Smooth muscle cell (in vitro differentiated cells): ENCODE measurements around the gene DYNLT1. TPM values are rescaled to one million over a fixed set of nuclear protein-coding genes. Genes with fewer than 3 reads are reported as not detected.
"Not testable (repeated sequence)": the region's sequence is repeated elsewhere in the genome, so short reads cannot be mapped to it uniquely, and the experiment has no call there.

Experiments used
- DNase-seq: peaks from one replicate; lab custom pipeline; 2025; ENCODE audit not compliant: unreplicated experiment; lab: John Stamatoyannopoulos, UW
- H2AFZ ChIP-seq: fragments of 200-600 bp; sonication (generic); 2 replicates; pipeline ENCODE4 v1.6.0; 2016; ENCODE audit warnings: antibody characterized with exemption, low read depth, mild to moderate bottlenecking
- H3F3A ChIP-seq: fragments of 200-600 bp; sonication (generic); 2 replicates; pipeline ENCODE4 v1.6.0; 2017; ENCODE audit warnings: antibody characterized with exemption, low read depth
- H3K27ac ChIP-seq: fragments of 200-600 bp; sonication (generic); 2 replicates; pipeline ENCODE4 v1.5.1; 2016; ENCODE audit warnings: low read depth, mild to moderate bottlenecking
- H3K27me3 ChIP-seq: fragments of 200-600 bp; sonication (generic); 2 replicates; pipeline ENCODE4 v1.6.1; 2016; ENCODE audit warnings: low read depth, mild to moderate bottlenecking
- H3K36me3 ChIP-seq: fragments of 200-600 bp; sonication (generic); 2 replicates; pipeline ENCODE4 v1.5.1; 2016; ENCODE audit warnings: low read depth
- H3K4me1 ChIP-seq: fragments of 200-600 bp; sonication (generic); 2 replicates; pipeline ENCODE4 v1.5.1; 2016; ENCODE audit warnings: low read depth
- H3K4me2 ChIP-seq: fragments of 200-600 bp; sonication (generic); 2 replicates; pipeline ENCODE4 v1.6.0; 2016; ENCODE audit warnings: mild to moderate bottlenecking
- H3K4me3 ChIP-seq: fragments of 200-600 bp; sonication (generic); 2 replicates; pipeline ENCODE4 v1.5.1; 2016; ENCODE audit warnings: mild to moderate bottlenecking
- H3K79me2 ChIP-seq: fragments of 200-600 bp; sonication (generic); 2 replicates; pipeline ENCODE4 v1.6.0; 2016; ENCODE audit warnings: low read depth, mild to moderate bottlenecking
- H3K9ac ChIP-seq: fragments of 200-600 bp; sonication (generic); 2 replicates; pipeline ENCODE4 v1.6.0; 2016; ENCODE audit warnings: low read depth
- H3K9me3 ChIP-seq: fragments of 200-600 bp; sonication (generic); replicated peaks from 2 replicates; pipeline ENCODE4 v1.5.1; 2016; ENCODE audit warnings: low read depth
- H4K20me1 ChIP-seq: fragments of 200-600 bp; sonication (generic); 2 replicates; pipeline ENCODE4 v1.6.0; 2016; ENCODE audit warnings: low read depth
- WGBS: methylation state at CpG from one replicate; pipeline ENCODE4 v1.1.7; 2016; ENCODE audit warnings: low lambda C conversion rate; 5-methylcytosine and 5-hydroxymethylcytosine counted together
- polyA plus RNA-seq: library from polyadenylated mRNA; unstranded; fragments of >200 nt; fragmentation: Nextera tagmentation; extraction: Ambion mirVana; gene quantifications from 2 replicates; pipeline ENCODE4 v1.2.1, GENCODE V29; 2016
- total RNA-seq: library from RNA; depleted of rRNA; stranded (reverse); fragments of >200 nt; gene quantifications from 2 replicates; pipeline ENCODE4 v1.2.3, GENCODE V29; 2014
- TF ChIP-seq, protein P1 (sequence below): fragments of 200-600 bp; sonication (generic); IDR thresholded peaks from 2 replicates; pipeline ENCODE4 v1.5.1; 2017; ENCODE audit warnings: borderline replicate concordance, mild to moderate bottlenecking, antibody characterized with exemption; ENCODE audit not compliant: insufficient read depth, poor library complexity, severe bottlenecking

DYNLT1 gene
- total and polyA plus RNA-seq, 2 experiments from 2014 or later = 127 to 225 TPM

DNA sequence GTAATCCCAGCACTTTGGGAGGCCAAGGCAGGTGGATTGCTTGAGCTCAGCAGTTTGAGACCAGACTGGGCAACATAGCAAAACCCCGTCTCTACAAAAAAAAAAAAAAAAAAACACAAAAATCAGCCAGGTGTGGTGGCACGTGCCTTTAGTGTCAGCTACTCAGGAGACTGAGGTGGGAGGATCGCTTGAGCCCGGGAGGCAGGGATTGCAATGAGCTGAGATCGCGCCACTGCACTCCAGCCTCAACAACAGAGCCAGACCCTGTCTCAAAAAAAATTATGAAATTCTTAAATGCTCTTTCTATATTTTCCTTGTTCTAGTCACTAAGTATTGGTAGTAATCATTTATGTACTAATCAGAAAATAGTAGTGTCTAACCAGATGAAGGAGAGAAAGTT, 35.9 kb upstream of the DYNLT1 start:
- Histone ChIP-seq H3K4me2 (no peak overlapping the region), H3K27ac (no peak overlapping the region), H3K9ac (no peak overlapping the region), H3K36me3 (no peaks in the 10 kb centered on the region), H4K20me1 (no peaks in the 10 kb centered on the region), H3F3A (no peaks in the 10 kb centered on the region), H3K79me2 (no peaks in the 10 kb centered on the region), H3K9me3 (no peaks in the 10 kb centered on the region), H3K27me3 (no peaks in the 10 kb centered on the region), H3K4me1 (no peaks in the 10 kb centered on the region), H3K4me3 (no peak overlapping the region), H2AFZ (no peak overlapping the region)
- TF ChIP-seq, protein P1, sequence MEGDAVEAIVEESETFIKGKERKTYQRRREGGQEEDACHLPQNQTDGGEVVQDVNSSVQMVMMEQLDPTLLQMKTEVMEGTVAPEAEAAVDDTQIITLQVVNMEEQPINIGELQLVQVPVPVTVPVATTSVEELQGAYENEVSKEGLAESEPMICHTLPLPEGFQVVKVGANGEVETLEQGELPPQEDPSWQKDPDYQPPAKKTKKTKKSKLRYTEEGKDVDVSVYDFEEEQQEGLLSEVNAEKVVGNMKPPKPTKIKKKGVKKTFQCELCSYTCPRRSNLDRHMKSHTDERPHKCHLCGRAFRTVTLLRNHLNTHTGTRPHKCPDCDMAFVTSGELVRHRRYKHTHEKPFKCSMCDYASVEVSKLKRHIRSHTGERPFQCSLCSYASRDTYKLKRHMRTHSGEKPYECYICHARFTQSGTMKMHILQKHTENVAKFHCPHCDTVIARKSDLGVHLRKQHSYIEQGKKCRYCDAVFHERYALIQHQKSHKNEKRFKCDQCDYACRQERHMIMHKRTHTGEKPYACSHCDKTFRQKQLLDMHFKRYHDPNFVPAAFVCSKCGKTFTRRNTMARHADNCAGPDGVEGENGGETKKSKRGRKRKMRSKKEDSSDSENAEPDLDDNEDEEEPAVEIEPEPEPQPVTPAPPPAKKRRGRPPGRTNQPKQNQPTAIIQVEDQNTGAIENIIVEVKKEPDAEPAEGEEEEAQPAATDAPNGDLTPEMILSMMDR = no peak
- WGBS = 92% methylated on average over 6 of the region's 6 CpGs
- no peak for DNase-seq

DNA sequence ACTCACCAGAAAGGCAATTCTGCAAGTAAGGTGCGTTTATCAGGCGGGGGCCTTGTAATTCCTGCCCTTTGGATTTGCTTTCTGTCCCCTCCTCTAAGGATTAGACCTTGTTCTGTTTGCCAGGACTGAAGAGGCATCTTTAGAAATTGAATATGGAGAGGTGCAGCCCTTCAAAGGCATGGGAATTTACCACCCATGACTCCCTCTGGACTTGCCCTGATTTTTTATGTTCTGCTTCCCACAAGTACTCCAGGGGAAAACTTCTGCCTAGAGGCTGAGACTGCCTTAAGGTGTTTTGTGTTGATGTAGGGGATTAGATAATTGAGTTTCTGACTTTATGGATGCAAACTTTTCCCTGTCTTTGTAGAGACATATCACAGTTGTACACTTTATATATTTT, 35.5 kb upstream of the DYNLT1 start:
- whole genome bisulfite sequencing = 97% methylated on average over 2 of the region's 2 CpGs
- Histone ChIP-seq H2AFZ (no peak overlapping the region), H3K36me3 (no peaks in the 10 kb centered on the region), H3K4me1 (no peaks in the 10 kb centered on the region), H3K4me2 (no peak overlapping the region), H3K9me3 (no peaks in the 10 kb centered on the region), H3K4me3 (no peak overlapping the region), H4K20me1 (no peaks in the 10 kb centered on the region), H3K27ac (no peak overlapping the region), H3K9ac (no peak overlapping the region), H3K79me2 (no peaks in the 10 kb centered on the region), H3K27me3 (no peaks in the 10 kb centered on the region), H3F3A (no peaks in the 10 kb centered on the region)
- TF ChIP-seq, protein P1 = no peak
- DNase-seq = no peak

DNA sequence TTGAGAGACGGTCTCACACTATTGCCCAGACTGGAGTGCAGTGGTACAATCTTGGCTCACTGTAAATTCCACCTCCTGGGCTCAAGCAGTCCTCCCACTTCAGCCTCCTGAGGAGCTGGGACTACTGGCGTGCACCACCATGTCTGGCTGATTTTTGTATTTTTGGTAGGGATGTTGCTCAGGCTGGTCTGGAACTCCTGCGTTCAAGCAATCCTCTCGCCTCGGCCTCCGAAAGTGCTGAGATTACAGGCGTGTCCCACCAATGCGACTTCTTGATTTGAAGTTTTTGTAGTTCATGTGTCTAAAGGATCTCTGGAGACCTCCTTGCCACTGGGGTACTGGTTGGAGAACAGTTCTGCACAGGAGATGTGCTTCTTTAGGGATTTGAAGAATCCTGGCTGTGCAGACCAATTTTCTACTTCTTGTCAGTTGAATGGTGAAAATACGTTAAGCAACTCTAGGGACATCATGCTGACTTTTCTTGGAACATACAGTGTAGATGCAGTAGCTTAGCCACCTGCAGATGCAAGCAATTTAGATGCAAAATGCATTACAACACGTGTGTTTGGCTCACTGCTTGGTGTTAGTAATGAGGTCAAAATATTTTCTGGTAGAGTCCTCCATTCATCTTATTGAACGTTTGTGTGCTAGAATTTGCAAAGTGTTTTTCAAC, 33.5 kb upstream of the DYNLT1 start:
- H3K36me3 ChIP-seq = no peaks in the 10 kb centered on the region
- TF ChIP-seq, protein P1 = no peak
- no peaks in the 10 kb centered on the region for H3K9me3 ChIP-seq
- no peaks in the 10 kb centered on the region for H3K27me3 ChIP-seq
- H3K9ac ChIP-seq = no peak overlapping the region
- no peak overlapping the region for H3K27ac ChIP-seq
- no peaks in the 10 kb centered on the region for H3K79me2 ChIP-seq
- no peak for DNase-seq
- H3K4me3 ChIP-seq = no peak overlapping the region
- H3F3A ChIP-seq = no peaks in the 10 kb centered on the region
- H2AFZ ChIP-seq = no peak overlapping the region
- H3K4me2 ChIP-seq = no peak overlapping the region
- H3K4me1 ChIP-seq = no peaks in the 10 kb centered on the region
- H4K20me1 ChIP-seq = no peaks in the 10 kb centered on the region
- 87% methylated on average over 11 of the region's 11 CpGs for WGBS

DNA sequence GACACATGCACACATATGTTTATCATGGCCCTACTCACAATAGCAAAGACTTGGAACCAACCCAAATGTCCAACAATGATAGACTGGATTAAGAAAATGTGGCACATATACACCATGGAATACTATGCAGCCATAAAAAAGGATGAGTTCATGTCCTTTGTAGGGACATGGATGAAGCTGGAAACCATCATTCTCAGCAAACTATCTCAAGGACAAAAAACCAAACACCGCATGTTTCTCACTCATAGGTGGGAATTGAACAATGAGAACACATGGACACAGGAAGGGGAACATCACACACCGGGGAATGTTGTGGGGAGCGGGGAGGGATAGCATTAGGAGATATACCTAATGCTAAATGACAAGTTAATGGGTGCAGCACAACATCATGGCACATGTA, 32.6 kb upstream of the DYNLT1 start:
- not testable (repeated sequence) for H3K27me3 ChIP-seq, DNase-seq, H4K20me1 ChIP-seq, H3K27ac ChIP-seq, H3K9ac ChIP-seq, H2AFZ ChIP-seq, H3F3A ChIP-seq, H3K79me2 ChIP-seq, H3K4me2 ChIP-seq, H3K36me3 ChIP-seq, H3K4me1 ChIP-seq, H3K4me3 ChIP-seq, H3K9me3 ChIP-seq
- 96% methylated on average over 3 of the region's 3 CpGs for WGBS
